ENCODE measurements around the gene FOXC1. TPM values are rescaled to one million over a fixed set of nuclear protein-coding genes. Genes with fewer than 3 reads are reported as not detected.

The FOXC1 gene
- total and polyA plus RNA-seq, 2 of the 13 experiments (the other 11 are each of a cell fraction or from before 2014, with no cell fraction given): 0.44 to 0.55 TPM

- TF ChIP-seq SNAPC4 (CRISPR knock-in tag; IDR thresholded peaks at IDR 0.05) (no peak), CBX5 (CRISPR knock-in tag; IDR thresholded peaks at IDR 0.05; ENCODE audit: borderline replicate concordance) (no peak), REXO4 (CRISPR knock-in tag; IDR thresholded peaks at IDR 0.05; ENCODE audit: borderline replicate concordance) (no peak), SMARCE1 (IDR thresholded peaks at IDR 0.05; ENCODE audit: borderline replicate concordance) (no peak), ZNF414 (CRISPR knock-in tag; IDR thresholded peaks at IDR 0.05) (no peak), FLYWCH1 (CRISPR knock-in tag; IDR thresholded peaks at IDR 0.05) (no peak), ZNF572 (CRISPR knock-in tag; IDR thresholded peaks at IDR 0.05) (no peak), ZNF616 (CRISPR knock-in tag; IDR thresholded peaks at IDR 0.05; ENCODE audit: low read depth) (no peak), POLR2AphosphoS5 (IDR thresholded peaks at IDR 0.05; ENCODE audit: low read depth, low read length) (no peak), POLR2AphosphoS2 (IDR thresholded peaks at IDR 0.05; ENCODE audit: low read depth, low read length) (no peak), ZMYM4 (CRISPR knock-in tag; IDR thresholded peaks at IDR 0.05) (peak; percentile 35; the same call in 1 of the 2 replicates), ZNF597 (CRISPR knock-in tag; IDR thresholded peaks at IDR 0.05) (no peak), SIX4 (CRISPR knock-in tag; IDR thresholded peaks at IDR 0.05) (no peak), NCOA2 (CRISPR knock-in tag; IDR thresholded peaks at IDR 0.05) (no peak), PHF20 (CRISPR knock-in tag; IDR thresholded peaks at IDR 0.05) (no peak), RERE (CRISPR knock-in tag; IDR thresholded peaks at IDR 0.05; ENCODE audit: low read depth) (no peak), MAF1 (CRISPR knock-in tag; IDR thresholded peaks at IDR 0.05; ENCODE audit: borderline replicate concordance) (no peak), ZSCAN9 (CRISPR knock-in tag; IDR thresholded peaks at IDR 0.05; ENCODE audit: borderline replicate concordance) (no peak), ZNF160 (CRISPR knock-in tag; IDR thresholded peaks at IDR 0.05) (no peak)
Observed at GRCh38 chr6:1611572-1612298, 2.0 kb downstream of the FOXC1 start (continued).

Measured in HepG2 (cell line).